Measurements from ENCODE around the gene RTN4RL1.
A peak's percentile ranks its signal among the peaks of the same experiment; 100 is the strongest.

RTN4RL1 gene

DNA sequence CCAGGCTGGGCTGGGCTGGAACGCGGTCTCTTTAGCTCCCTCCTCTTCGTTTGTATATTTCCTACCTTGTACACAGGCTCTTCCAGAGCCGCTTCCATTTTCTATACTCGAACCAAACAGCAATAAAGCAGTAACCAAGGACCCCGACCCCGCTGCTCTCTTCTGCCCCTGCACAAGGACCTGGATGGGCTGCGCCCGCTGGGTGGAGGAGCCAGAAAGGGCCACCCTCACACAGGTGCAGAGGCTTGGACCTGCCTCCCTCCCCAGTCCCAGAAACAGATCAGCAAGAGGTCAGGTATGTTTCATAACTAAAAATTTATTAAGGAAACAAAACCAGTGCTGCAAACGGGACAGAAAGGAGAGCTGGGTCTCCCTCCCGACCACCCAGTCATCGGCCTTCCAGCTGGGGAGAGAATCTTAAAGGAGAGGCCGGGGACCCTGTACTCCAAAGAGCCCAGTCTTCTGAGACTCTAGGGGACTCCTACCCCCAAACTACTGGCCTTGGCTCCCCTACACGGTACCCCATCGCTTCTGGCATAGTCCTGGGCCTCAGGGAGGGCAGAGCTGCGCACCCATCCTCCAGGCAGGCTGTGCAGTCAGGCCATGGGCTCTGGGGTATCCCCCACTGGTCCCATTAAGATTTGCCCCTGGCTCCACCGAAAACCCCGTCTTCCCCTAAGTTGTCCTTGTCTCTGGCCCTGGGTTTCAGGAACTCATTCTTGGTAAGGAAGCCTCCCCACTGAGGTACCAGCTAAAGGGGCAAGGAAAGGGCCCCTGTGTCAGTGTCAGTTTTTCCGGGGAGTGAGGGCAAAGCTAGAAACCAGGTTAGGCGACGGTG, 34.6 kb upstream of the RTN4RL1 start:
- no peak for DNase-seq (ENCODE audit: low read depth)

- peak; percentile 54 for DNase-seq (ENCODE audit: low read depth)
Measured at GRCh38 chr17:2058586-2059546, 33.7 kb upstream of the RTN4RL1 start.

DNA sequence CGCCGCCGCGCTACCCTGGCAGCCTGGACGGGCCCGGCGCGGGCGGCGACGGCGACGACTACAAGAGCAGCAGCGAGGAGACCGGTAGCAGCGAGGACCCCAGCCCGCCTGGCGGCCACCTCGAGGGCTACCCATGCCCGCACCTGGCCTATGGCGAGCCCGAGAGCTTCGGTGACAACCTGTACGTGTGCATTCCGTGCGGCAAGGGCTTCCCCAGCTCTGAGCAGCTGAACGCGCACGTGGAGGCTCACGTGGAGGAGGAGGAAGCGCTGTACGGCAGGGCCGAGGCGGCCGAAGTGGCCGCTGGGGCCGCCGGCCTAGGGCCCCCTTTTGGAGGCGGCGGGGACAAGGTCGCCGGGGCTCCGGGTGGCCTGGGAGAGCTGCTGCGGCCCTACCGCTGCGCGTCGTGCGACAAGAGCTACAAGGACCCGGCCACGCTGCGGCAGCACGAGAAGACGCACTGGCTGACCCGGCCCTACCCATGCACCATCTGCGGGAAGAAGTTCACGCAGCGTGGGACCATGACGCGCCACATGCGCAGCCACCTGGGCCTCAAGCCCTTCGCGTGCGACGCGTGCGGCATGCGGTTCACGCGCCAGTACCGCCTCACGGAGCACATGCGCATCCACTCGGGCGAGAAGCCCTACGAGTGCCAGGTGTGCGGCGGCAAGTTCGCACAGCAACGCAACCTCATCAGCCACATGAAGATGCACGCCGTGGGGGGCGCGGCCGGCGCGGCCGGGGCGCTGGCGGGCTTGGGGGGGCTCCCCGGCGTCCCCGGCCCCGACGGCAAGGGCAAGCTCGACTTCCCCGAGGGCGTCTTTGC, 32.8 kb upstream of the RTN4RL1 start:
- DNase-seq (ENCODE audit: low read depth), result no peak

DNA sequence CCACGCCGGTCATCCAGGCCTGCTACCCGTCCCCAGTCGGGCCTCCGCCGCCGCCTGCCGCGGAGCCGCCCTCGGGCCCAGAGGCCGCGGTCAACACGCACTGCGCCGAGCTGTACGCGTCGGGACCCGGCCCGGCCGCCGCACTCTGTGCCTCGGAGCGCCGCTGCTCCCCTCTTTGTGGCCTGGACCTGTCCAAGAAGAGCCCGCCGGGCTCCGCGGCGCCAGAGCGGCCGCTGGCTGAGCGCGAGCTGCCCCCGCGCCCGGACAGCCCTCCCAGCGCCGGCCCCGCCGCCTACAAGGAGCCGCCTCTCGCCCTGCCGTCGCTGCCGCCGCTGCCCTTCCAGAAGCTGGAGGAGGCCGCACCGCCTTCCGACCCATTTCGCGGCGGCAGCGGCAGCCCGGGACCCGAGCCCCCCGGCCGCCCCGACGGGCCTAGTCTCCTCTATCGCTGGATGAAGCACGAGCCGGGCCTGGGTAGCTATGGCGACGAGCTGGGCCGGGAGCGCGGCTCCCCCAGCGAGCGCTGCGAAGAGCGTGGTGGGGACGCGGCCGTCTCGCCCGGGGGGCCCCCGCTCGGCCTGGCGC, 32.1 kb upstream of the RTN4RL1 start:
- DNase-seq (ENCODE audit: low read depth), result no peak

DNA sequence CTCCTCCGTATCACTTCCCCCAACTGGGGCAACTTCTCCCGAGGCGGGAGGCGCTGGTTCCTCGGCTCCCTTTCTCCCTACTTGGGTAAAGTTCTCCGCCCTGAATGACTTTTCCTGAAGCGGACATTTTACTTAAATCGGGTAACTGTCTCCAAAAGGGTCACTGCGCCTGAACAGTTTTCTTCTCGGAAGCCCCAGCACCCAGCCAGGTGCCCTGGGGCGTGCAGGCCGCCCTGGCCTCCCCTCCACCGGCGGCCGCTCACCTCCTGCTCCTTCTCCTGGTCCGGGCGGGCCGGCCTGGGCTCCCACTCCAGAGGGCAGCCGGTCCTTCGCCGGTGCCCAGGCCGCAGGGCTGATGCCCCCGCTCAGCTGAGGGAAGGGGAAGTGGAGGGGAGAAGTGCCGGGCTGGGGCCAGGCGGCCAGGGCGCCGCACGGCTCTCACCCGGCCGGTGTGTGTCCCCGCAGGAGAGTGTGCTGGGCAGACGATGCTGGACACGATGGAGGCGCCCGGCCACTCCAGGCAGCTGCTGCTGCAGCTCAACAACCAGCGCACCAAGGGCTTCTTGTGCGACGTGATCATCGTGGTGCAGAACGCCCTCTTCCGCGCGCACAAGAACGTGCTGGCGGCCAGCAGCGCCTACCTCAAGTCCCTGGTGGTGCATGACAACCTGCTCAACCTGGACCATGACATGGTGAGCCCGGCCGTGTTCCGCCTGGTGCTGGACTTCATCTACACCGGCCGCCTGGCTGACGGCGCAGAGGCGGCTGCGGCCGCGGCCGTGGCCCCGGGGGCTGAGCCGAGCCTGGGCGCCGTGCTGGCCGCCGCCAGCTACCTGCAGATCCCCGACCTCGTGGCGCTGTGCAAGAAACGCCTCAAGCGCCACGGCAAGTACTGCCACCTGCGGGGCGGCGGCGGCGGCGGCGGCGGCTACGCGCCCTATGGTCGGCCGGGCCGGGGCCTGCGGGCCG, 31.4 kb upstream of the RTN4RL1 start:
- peak; percentile 36 for DNase-seq (ENCODE audit: low read depth)

DNA sequence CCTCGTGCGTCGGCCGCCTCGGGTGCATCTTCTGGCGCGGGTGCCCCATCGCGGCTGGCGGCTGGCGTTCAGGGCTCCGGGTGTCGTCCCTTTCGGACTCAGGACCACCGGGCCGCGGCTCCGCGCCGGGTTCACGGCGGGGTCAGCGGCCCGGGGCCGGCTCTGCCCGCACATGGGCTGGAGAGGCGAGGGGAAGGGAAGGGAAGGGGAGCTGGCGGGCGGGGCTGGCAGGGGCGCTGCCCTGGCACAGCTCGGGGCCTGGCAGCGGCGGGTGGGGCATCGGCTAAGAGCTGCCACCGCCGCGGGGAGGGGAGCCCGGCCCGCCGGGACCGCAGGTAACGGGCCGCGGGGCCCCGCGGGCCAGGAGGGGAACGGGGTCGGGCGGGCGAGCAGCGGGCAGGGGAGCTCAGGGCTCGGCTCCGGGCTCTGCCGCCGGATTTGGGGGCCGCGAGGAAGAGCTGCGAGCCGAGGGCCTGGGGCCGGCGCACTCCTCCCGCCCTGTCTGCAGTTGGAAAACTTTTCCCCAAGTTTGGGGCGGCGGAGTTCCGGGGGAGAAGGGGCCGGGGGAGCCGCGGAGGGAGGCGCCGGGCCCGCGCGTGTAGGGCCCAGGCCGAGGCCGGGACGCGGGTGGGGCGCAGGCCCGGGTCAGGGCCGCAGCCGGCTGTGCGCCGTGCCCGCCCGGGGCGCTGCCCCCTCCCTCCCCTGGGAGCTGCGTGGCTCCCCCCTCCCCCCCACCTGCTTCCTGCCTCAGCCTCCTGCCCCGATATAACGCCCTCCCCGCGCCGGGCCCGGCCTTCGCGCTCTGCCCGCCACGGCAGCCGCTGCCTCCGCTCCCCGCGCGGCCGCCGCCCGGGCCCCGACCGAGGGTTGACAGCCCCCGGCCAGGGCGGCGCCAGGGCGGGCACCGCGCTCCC, 30.4 kb upstream of the RTN4RL1 start:
- no peak for DNase-seq (ENCODE audit: low read depth)

- DNase-seq (ENCODE audit: low read depth), result peak; percentile 72
Measured at GRCh38 chr17:2054512-2055291, 29.6 kb upstream of the RTN4RL1 start, which contains the start of gene HIC1. HIC1 (plus strand) TSS chr17:2055103; CDS start chr17:2056691, 1,588 bp downstream.

DNA sequence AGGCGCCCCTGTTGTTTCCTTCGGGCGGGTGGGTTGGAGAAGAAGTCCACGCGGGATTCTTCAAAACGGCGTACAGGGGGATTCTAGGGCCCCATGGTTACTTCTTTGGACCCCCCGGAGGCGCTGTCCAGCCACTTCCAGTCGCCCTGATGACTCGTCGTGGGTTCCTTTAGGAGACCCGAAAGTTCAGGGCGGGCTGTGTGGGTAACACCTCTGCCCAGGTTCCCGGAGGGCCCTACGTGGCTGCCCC, 29.1 kb upstream of the RTN4RL1 start:
- no peak for DNase-seq (ENCODE audit: low read depth)

DNA sequence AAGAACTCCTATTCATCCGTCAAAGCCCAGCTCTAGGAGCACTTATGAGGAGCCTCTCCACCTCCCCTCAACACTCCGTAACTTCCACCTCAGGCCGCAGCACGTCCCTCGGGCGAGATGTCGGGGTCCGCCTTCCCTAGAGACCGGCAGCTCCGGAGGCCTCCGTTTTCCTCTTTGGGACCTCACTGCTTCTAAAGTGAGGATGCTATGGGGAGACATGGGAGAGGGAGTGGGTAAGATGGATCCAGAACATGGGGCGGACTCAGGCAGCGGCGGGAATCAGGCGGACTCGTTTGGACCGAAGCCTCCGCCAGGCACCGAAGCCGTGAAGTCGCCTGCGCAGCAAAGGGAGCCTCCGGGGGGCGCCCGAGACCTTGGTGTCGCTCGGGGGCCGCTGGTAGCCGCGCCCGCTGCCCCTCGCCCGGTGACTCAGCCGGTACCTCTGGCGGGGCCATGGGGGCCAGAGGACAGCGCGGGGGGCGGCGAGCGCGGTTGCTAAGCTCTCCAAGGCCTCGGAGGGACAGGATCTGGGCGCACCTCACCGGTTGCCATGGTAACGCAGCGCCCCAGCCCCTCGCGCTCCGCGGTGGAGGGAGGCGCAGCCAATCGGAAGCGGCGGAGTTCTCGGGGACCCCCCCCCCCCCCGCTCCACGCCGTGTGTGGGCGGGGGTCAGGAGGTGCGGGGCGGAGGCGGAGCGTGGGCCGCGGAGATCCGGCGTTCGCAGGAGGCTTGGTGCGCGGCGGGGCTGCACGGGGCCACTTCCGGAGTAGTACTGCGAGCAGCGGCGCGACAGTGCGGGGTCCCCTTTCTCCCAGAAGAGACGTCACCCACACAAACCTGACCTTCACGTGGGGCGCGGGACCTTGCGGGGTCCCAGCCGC, 28.5 kb upstream of the RTN4RL1 start:
- peak; percentile 74 for DNase-seq (ENCODE audit: low read depth)

- no peak for DNase-seq (ENCODE audit: low read depth)
Measured at GRCh38 chr17:2051933-2052559, 26.9 kb upstream of the RTN4RL1 start.

- no peak for DNase-seq (ENCODE audit: low read depth)
Measured at GRCh38 chr17:2051061-2051932, 26.2 kb upstream of the RTN4RL1 start.

- peak; percentile 71 for DNase-seq (ENCODE audit: low read depth)
Measured at GRCh38 chr17:2050300-2051060, 25.3 kb upstream of the RTN4RL1 start.

- peak; percentile 90 for DNase-seq (ENCODE audit: low read depth)
Measured at GRCh38 chr17:2049333-2050299, 24.5 kb upstream of the RTN4RL1 start.

DNA sequence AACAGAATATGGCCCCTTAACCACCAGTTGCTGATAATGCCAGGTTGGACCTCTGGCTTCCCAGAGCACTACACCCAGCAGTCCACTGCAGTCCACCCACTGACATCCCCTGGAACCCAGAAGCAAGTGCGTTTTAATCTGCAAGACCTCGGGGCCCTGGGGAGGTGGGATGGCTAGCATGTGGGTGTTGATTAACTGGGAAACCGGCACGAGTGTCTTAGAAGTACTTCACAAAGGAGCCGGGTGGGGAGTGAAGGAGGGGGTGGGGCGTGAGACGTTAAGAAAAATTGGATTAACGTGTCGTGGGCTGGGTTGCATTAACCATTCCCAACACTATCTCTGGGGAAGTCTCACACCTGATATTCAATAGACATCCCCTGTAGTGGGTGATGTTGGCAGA, 23.7 kb upstream of the RTN4RL1 start:
- no peak for DNase-seq (ENCODE audit: low read depth)
